Lung microvascular endothelial cell (primary cell): ENCODE results near the gene GAA. TPM values are rescaled to one million over a fixed set of nuclear protein-coding genes. Genes with fewer than 3 reads are reported as not detected.
"Not testable (repeated sequence)": the region's sequence is repeated elsewhere in the genome, so short reads cannot be mapped to it uniquely, and the experiment has no call there.

Experiments
- DNase-seq, 2 donors: peaks; one replicate each; pipeline versions ENCODE4 v3.0.0 to v3.0.0-alpha.2; 2010; ENCODE audit warnings: low read depth in 2 of 2
- total RNA-seq: library from RNA; depleted of rRNA; stranded (reverse); fragments of >200 nt; gene quantifications from 2 replicates; pipeline ENCODE4 v1.2.1, GENCODE V29; 2014

GAA gene
- total RNA-seq, 1 donor from 2014 or later: 31.3 TPM

- no peak for DNase-seq
Measured at GRCh38 chr17:80083136-80083661, 18.2 kb upstream of the GAA start.

- no peak for DNase-seq
Measured at GRCh38 chr17:80084773-80085172, 16.6 kb upstream of the GAA start.

DNA sequence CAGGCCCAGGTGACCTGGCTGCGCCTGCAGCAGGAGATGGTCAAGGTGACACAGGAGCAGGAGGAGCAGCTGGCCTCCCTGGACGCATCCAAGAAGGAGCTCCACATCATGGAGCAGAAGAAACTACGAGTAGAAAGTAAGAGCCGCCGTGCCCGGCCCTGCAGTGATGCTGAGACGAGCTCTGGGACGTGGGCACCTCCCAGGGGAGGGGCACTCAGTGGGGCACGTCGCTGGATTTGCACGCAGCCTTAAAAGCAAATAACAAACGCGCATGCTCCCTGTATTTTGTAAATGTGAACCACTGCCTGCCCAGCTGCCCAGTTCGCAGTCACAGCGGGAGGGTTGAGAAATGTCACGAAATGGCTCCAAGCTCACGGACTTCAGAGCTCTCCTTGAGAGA, 15.3 kb upstream of the GAA start:
- DNase-seq: no peak

- DNase-seq: no peak
Measured at GRCh38 chr17:80086616-80087015, 14.8 kb upstream of the GAA start.

DNA sequence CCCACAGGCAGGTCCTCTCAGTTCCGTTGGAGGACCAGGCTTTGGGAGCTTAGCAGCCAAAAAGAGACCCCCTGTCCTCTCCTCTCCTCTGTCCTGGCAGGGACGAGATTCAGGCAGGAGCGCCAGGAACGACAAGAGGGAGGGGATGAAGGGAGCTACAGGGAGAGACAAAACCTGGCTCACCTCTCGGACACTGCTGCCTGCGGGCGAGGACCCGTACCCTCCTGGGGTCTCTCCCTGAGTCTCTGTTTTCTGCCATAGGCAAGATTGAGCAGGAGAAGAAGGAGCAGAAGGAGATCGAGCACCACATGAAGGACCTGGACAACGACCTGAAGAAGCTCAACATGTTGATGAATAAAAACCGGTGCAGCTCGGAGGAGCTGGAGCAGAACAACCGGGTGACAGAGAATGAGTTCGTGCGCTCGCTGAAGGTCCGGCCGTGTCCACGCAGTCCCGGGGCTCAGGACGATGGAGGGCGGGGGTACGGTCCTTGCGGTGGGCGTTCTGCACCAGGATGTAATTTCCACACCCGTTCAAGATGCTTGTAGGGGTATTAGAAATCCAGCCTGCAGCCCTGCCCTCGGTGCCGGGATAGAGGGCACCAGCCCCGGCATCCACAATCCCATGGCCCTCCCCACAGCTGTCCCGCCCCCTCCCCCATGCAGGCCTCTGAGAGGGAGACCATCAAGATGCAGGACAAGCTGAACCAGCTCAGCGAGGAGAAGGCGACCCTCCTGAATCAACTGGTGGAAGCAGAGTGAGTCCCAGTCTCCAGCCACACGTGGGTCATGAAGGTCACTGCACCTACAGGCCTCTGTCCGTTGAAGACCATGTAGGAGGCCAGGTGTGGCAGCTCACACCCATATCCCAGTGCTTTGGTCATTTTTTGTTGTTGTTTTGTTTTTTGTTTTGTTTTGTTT, 13.8 kb upstream of the GAA start:
- DNase-seq: no peak

GRCh38 chr17:80089762-80090161, 11.6 kb upstream of the GAA start:
- DNase-seq: no peak

DNA sequence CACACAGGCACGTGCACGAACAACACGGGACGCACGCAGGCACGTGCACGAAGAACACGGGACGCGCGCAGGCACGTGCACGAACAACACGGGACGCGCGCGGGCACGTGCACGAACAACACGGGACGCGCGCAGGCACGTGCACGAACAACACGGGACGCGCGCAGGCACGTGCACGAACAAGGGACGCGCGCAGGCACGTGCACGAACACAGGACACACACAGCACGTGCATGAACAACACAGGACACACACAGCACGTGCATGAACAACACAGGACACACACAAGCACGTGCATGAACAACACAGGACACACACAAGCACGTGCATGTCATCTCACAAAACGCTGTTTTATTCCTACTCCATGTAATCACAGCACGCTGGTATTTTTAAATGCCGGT, 11.2 kb upstream of the GAA start:
- DNase-seq: not testable (repeated sequence)

- no peak for DNase-seq
Measured at GRCh38 chr17:80091376-80091775, 10.0 kb upstream of the GAA start.

GRCh38 chr17:80092959-80093358, 8.4 kb upstream of the GAA start:
- DNase-seq: no peak

GRCh38 chr17:80095038-80095843, 6.1 kb upstream of the GAA start:
- no peak for DNase-seq

DNA sequence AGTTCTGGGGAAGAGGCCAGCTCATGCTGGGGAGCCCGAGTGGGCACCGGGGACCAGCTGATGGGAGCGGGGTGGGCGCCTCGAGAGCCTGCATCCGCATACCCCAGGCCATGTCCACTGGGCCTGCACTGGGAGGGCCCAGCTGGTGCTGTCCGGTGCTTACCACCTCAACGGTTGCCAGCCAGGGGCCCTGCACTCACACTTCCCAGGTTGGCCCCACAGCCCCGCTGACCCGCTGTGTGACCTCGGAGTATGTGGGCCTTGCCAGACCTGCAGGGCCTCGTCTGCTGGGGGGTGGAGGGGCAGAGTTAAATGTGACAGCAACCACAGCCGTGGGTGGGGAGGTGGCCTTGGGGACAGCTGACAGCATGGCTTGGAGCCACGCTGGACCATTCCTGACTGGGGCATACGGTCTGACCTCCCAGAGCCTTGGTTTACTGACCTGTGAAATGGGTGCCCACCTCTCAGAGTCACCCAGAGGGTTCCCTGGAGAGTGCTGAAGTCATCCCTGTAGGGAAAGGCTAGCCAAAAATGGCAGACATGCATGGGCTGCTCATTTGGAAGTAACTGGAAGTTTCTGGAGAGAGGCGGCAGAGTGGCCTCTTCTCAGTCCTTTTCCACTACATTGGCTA, 5.4 kb upstream of the GAA start:
- no peak for DNase-seq

DNA sequence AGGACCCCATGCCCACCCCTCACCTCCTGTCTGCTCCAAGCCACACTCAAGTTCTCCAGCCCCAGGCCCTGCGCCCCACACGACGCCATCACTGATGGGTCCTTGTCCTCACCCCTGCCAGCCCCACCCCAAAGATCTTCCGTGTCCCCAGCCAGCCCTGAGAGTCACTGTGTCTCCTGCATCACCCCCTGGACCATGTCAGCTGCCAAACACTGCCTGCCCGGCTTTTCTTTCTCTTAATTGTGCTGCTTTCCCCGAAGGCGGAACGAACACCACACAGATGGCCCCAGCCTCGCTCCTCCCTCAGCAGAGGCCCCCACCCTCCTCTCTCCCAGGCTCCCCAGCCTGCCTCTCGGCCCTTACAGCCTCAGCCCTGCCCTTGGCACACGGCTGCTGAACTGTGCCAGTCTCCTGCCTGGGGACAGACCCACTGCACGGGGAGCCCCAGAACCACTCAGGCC, 4.8 kb upstream of the GAA start:
- no peak for DNase-seq

DNA sequence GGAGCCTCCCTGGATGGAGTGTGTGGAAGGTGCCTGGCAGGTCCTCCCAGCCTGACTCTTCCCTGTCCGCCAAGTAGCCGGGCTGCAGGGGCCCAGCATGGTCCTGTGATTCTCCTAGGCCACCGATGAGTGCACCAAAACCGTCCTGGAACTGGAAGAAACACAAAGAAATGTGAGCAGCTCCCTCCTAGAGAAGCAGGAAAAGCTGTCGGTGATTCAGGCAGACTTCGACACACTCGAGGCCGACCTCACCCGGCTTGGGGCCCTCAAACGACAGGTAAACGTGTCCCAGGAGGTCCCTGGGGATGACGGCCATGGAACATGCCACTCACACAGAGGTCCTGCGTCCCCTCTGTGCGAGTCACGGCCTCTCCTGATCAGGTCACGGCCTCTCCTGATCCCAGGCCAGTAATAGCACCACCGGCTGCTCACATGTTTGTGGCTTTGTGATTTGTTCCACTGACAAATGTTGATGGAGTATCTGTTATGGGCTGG, 4.2 kb upstream of the GAA start:
- DNase-seq: no peak

GRCh38 chr17:80097844-80098691, 3.3 kb upstream of the GAA start:
- DNase-seq: no peak

DNA sequence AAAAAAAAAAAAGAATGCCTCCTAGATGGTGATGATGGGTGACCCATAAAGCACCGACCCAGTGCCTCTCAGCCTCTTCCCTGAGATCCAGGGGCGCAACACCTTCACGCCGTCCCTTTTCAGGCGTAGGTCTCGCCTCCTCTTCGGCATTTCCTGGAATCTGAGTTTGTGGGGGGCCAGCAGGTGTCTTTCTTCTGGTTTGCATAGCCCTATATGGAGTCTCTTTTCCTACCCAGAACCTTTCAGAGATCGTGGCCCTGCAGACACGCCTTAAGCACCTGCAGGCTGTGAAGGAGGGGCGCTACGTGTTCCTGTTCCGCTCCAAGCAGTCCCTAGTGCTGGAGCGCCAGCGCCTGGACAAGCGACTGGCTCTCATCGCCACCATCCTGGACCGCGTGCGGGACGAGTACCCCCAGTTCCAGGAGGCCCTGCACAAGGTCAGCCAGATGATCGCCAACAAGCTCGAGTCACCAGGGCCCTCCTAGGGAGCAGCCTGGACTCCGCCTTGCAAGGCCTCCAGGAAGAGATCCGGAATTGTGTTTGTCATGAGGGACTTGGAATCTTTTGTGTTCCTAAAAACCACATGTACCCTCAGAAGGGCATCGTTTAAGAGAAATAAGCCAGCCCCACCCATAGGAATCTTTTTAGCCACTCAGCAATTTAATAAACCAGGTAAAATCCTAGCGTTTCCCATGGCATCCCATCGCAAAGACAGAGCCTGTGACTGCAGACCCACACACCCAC, 1.9 kb upstream of the GAA start:
- no peak for DNase-seq

DNA sequence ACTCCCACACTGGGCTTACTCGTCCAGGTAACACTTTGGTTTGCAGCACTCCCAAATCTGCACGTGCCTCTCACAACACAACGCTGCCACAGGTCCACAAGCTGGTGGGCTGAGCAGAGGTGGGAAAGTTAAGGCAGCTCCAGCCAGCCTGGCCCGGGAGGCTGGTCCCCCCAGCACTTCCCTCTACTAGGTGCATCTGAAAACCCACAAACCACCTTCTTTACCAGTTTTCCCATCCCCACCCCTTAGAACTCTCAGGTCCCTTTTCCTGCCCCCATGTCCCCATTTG, 1.4 kb upstream of the GAA start:
- DNase-seq: no peak

DNA sequence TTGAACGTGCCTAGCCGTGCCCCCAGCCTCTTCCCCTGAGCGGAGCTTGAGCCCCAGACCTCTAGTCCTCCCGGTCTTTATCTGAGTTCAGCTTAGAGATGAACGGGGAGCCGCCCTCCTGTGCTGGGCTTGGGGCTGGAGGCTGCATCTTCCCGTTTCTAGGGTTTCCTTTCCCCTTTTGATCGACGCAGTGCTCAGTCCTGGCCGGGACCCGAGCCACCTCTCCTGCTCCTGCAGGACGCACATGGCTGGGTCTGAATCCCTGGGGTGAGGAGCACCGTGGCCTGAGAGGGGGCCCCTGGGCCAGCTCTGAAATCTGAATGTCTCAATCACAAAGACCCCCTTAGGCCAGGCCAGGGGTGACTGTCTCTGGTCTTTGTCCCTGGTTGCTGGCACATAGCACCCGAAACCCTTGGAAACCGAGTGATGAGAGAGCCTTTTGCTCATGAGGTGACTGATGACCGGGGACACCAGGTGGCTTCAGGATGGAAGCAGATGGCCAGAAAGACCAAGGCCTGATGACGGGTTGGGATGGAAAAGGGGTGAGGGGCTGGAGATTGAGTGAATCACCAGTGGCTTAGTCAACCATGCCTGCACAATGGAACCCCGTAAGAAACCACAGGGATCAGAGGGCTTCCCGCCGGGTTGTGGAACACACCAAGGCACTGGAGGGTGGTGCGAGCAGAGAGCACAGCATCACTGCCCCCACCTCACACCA, 724 bp downstream of the GAA start:
- peak; percentile 12 to 40 for DNase-seq

DNA sequence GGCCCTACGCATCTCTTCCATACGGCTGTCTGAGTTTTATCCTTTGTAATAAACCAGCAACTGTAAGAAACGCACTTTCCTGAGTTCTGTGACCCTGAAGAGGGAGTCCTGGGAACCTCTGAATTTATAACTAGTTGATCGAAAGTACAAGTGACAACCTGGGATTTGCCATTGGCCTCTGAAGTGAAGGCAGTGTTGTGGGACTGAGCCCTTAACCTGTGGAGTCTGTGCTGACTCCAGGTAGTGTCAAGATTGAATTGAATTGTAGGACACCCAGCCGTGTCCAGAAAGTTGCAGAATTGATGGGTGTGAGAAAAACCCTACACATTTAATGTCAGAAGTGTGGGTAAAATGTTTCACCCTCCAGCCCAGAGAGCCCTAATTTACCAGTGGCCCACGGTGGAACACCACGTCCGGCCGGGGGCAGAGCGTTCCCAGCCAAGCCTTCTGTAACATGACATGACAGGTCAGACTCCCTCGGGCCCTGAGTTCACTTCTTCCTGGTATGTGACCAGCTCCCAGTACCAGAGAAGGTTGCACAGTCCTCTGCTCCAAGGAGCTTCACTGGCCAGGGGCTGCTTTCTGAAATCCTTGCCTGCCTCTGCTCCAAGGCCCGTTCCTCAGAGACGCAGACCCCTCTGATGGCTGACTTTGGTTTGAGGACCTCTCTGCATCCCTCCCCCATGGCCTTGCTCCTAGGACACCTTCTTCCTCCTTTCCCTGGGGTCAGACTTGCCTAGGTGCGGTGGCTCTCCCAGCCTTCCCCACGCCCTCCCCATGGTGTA, 1.5 kb downstream of the GAA start:
- no peak for DNase-seq
